OCI-LY7 (cell line): ENCODE data around the gene UMAD1. TPM values are rescaled to one million over a fixed set of nuclear protein-coding genes. Genes with fewer than 3 reads are reported as not detected.

Experiments
- BruUV-seq: library from RNA; stranded (reverse); fragments of 400-500 nt; replicated peaks from 2 replicates; lab custom pipeline; 2021; lab: Mats Ljungman, UMichigan
- CTCF ChIA-PET: fragments of 300-600 bp; sonication (Branson Sonifier 250); formaldehyde crosslinking; loops from one replicate; lab custom pipeline; 2022; ENCODE audit warnings: antibody characterized with exemption; ENCODE audit not compliant: unreplicated experiment; lab: Charles Lee
- POLR2A ChIA-PET: fragments of 300-600 bp; sonication (Branson Sonifier 250); formaldehyde crosslinking; loops from one replicate; lab custom pipeline; 2022; ENCODE audit warnings: antibody characterized with exemption; lab: Charles Lee
- DNase-seq: peaks from one replicate; pipeline ENCODE4 v3.0.0-alpha.2; 2015; ENCODE audit warnings: low spot score
- H2AFZ ChIP-seq: fragments of 200-600 bp; sonication (generic), shearing (Covaris generic); 2 replicates; pipeline ENCODE4 v1.6.1; 2014; ENCODE audit warnings: mild to moderate bottlenecking, antibody characterized with exemption, low read length, moderate library complexity
- H3K27ac ChIP-seq: fragments of 200-600 bp; sonication (generic); 2 replicates; pipeline ENCODE4 v1.5.1; 2014; ENCODE audit warnings: mixed run types, low read depth, mild to moderate bottlenecking, moderate library complexity, low read length, inconsistent platforms; ENCODE audit not compliant: poor library complexity, severe bottlenecking
- H3K36me3 ChIP-seq: fragments of 200-600 bp; sonication (generic); 2 replicates; pipeline ENCODE4 v1.6.1; 2014; ENCODE audit warnings: mild to moderate bottlenecking, antibody characterized with exemption, low read length, moderate library complexity, mixed read lengths; ENCODE audit not compliant: insufficient read depth
- H3K4me1 ChIP-seq: fragments of 200-600 bp; sonication (generic); 2 replicates; pipeline ENCODE4 v1.5.1; 2014; ENCODE audit warnings: mild to moderate bottlenecking, low read length; ENCODE audit not compliant: insufficient read depth, poor library complexity, severe bottlenecking
- H3K4me2 ChIP-seq: fragments of 200-600 bp; sonication (generic); 2 replicates; pipeline ENCODE4 v1.6.1; 2014; ENCODE audit warnings: mild to moderate bottlenecking, low read length
- H3K4me3 ChIP-seq: fragments of 200-600 bp; sonication (generic); 2 replicates; pipeline ENCODE4 v1.5.1; 2014; ENCODE audit warnings: mild to moderate bottlenecking, low read depth, low read length; ENCODE audit not compliant: poor library complexity, severe bottlenecking
- H3K79me2 ChIP-seq: fragments of 200-600 bp; sonication (generic); 2 replicates; pipeline ENCODE4 v1.6.1; 2016; ENCODE audit warnings: low read depth, mild to moderate bottlenecking, low read length, moderate library complexity, mixed read lengths; ENCODE audit not compliant: insufficient read depth
- H3K9me2 ChIP-seq: fragments of 200-600 bp; sonication (generic); 2 replicates; pipeline ENCODE4 v1.6.1; 2016; ENCODE audit warnings: mild to moderate bottlenecking, low read length, mixed read lengths; ENCODE audit not compliant: insufficient read depth
- H3K9me3 ChIP-seq: fragments of 200-600 bp; sonication (generic); 2 replicates; pipeline ENCODE4 v1.6.1; 2014; ENCODE audit warnings: mild to moderate bottlenecking, mixed run types, low read length, mixed read lengths
- H4K20me1 ChIP-seq: fragments of 200-600 bp; sonication (generic); 2 replicates; pipeline ENCODE4 v1.6.1; 2014; ENCODE audit warnings: mild to moderate bottlenecking, antibody characterized with exemption, low read length, moderate library complexity, mixed read lengths; ENCODE audit not compliant: insufficient read depth
- CTCF ChIP-seq: fragments of 200-600 bp; sonication (generic); conservative IDR thresholded peaks from 2 replicates; pipeline ENCODE4 v1.5.1; 2014; ENCODE audit warnings: mild to moderate bottlenecking, antibody characterized with exemption, low read length, moderate library complexity, mixed read lengths
- EZH2phosphoT487 ChIP-seq: fragments of 200-600 bp; sonication (generic); IDR thresholded peaks from 2 replicates; pipeline ENCODE4 v1.6.1; 2018; ENCODE audit warnings: low read depth, borderline replicate concordance, mild to moderate bottlenecking, mixed run types, antibody characterized with exemption, low read length, moderate library complexity, mixed read lengths
- intact Hi-C: fragments of 100-400 bp; cut with micrococcal nuclease; formaldehyde crosslinking; loops from one replicate; pipeline ENCODE4 v1.10.0; 2022; ENCODE audit not compliant: unreplicated experiment
- total RNA-seq, 2 experiments: library from RNA; depleted of rRNA in 1 of 2; stranded (reverse); fragments of >200 nt in 1 of 2; shearing (Covaris generic) in 1 of 2; gene quantifications; 2 replicates each; pipeline ENCODE4 v1.2.3, GENCODE V29; 2014 to 2022

The UMAD1 gene
- total RNA-seq, 2 experiments from 2014 or later = 8.7 to 15.2 TPM

DNA sequence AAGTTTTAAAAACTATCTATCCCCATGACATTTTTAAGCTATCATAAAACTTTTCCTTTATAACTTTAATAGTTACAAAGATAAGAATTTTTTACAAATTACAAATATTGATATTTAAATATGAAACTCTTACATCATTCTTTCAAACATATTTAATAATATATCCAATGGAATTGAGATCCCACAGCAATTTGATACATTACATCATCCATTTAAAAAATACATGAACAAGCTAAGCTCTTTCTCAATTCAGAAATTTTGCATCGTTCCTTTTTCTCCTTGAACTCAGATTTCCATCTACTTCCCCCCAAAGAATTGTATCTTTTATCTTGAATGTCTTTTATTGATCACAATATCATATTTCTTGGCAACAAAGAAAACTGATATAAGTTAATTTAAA lies 209.6 kb downstream of the UMAD1 start:
- no peak for TF ChIP-seq CTCF
- no peak for TF ChIP-seq EZH2phosphoT487
- H3K4me1 ChIP-seq = peaks cover 10% of the 10 kb centered on the region
- BruUV-seq = no TSS peak
- H3K4me3 ChIP-seq = no peak overlapping the region
- H4K20me1 ChIP-seq = no peaks in the 10 kb centered on the region
- no peak overlapping the region for H2AFZ ChIP-seq
- peaks cover 9% of the 10 kb centered on the region; the same call in 1 of the 2 replicates for H3K36me3 ChIP-seq
- H3K79me2 ChIP-seq = no peaks in the 10 kb centered on the region
- ChIA-PET CTCF (no interaction called here), POLR2A (interaction anchor here (0.6 to 1.9 kb wide), 3 partner anchors 10 to 119 kb away, joined by 3 to 6 read pairs (median 3); no protein-coding TSS in a partner anchor)
- no peak overlapping the region for H3K4me2 ChIP-seq
- H3K9me3 ChIP-seq = peaks cover 26% of the 10 kb centered on the region
- DNase-seq = no peak
- H3K9me2 ChIP-seq = no peaks in the 10 kb centered on the region
- intact Hi-C loops = no loop called here
- H3K27ac ChIP-seq = no peak overlapping the region

GRCh38 chr7:7851381-7851780 lies 210.8 kb downstream of the UMAD1 start:
- no peak for TF ChIP-seq CTCF
- TF ChIP-seq EZH2phosphoT487 = no peak
- no peak for DNase-seq
- ChIA-PET CTCF (no interaction called here), POLR2A (interaction anchor here (1.7 to 1.9 kb wide), 2 partner anchors 11 to 13 kb away, joined by 3 to 6 read pairs; no protein-coding TSS in a partner anchor)
- Histone ChIP-seq H3K4me1 (peaks cover 11% of the 10 kb centered on the region), H3K79me2 (no peaks in the 10 kb centered on the region), H4K20me1 (no peaks in the 10 kb centered on the region), H3K9me2 (no peaks in the 10 kb centered on the region), H3K4me3 (no peak overlapping the region), H2AFZ (no peak overlapping the region), H3K36me3 (peaks cover 20% of the 10 kb centered on the region; the same call in 1 of the 2 replicates), H3K4me2 (no peak overlapping the region), H3K9me3 (peaks cover 38% of the 10 kb centered on the region), H3K27ac (no peak overlapping the region)
- intact Hi-C loops = no loop called here
- no TSS peak for BruUV-seq

- TF ChIP-seq EZH2phosphoT487 (no peak), CTCF (no peak)
- no peak overlapping the region for H3K4me3 ChIP-seq
- no TSS peak for BruUV-seq
- H3K4me1 ChIP-seq = peaks cover 17% of the 10 kb centered on the region
- DNase-seq = no peak
- peaks cover 44% of the 10 kb centered on the region for H3K9me3 ChIP-seq
- H3K4me2 ChIP-seq = no peak overlapping the region
- CTCF ChIA-PET = no interaction called here
- POLR2A ChIA-PET = interaction anchor here (1.7 kb wide), 1 partner anchor 12 kb away, joined by 3 read pairs; no protein-coding TSS in a partner anchor
- no peaks in the 10 kb centered on the region for H3K79me2 ChIP-seq
- no peak overlapping the region for H2AFZ ChIP-seq
- H3K27ac ChIP-seq = no peak overlapping the region
- H3K36me3 ChIP-seq = peaks cover 24% of the 10 kb centered on the region; the same call in 1 of the 2 replicates
- intact Hi-C loops = no loop called here
- H3K9me2 ChIP-seq = no peaks in the 10 kb centered on the region
- no peaks in the 10 kb centered on the region for H4K20me1 ChIP-seq
Measured at GRCh38 chr7:7851991-7852390, 211.4 kb downstream of the UMAD1 start.
